NCI-H774 (cell line): ENCODE measurements around the gene CHRDL1.

Source experiments
- DNase-seq: peaks from one replicate; lab custom pipeline; 2025; lab: John Stamatoyannopoulos, UW

Gene CHRDL1

DNA sequence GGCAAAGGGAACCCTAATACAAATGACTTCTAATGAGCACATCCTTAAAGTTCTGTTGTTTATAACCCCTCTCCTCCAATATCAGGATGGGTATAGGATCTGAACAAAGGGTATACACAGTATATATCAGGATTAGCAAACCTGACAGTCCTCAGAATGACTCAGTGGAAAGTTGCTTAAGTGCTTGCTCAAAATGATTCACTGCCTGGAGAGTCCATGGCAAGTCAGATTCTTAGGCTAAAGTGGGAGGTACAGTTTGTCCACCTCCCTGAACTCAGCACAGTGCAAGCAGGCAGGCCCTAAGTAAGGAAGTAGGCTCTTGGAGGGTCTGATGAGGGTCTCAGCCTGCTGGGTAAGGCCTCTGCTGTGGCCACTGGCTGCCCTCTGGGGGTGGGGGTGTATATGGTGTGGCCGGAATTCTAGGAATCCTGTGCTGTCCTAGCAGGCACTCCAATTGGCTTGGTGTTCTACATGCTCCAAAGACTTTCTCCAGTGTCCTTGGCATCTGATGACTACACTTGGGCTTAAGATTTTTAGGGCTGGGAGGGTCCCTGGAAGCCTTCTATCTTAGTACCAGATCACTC lies 54.3 kb downstream of the CHRDL1 start:
- no peak for DNase-seq

DNA sequence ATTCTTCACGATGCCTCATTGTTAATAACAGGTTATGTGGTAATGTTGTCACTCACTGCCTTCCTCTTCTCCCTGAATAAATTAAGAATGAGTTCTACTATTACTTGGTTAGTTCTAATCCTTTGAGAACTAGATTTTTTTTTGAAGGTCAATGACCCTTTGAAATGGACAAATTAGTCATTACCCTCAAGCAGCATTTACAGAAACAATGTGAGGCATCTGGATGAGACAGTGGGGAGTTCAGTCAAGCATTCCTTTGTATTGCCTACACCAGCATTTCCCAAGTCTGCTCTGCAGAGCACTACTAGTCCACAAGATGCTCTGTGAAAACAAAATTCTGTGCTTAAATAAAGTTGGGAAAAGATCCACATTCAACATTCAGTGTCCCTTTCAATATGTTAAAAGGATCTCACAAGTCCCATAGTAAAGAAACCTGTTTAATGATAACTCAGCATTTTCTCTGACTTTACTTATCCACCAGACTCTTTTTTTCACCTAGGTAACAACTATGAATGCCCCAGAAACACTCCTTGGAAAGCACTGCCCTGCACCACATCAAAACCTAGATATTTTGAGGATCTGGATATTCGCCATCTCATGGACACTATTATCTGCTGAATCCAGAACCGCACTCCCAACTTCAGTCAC lies 60.6 kb downstream of the CHRDL1 start:
- DNase-seq, result no peak

DNA sequence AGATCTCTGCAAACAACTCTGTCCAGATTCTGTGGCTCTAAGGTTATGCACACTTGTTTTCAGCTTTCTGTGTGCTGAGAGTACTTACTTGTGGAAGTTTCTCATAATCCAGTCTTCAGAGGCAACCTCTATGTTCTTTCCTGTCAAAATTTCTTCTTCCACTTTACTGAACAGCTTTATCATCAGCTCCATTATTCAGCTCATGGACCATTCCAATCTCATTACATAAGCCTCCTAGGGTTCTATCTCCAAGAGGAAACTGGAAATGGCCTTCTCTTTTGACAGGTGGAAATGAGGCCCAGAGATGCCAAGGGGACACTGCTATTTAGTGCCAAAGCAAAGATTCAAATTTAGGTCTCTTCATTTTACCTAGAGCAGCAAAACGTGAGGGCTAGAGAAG lies 61.3 kb downstream of the CHRDL1 start:
- no peak for DNase-seq

DNA sequence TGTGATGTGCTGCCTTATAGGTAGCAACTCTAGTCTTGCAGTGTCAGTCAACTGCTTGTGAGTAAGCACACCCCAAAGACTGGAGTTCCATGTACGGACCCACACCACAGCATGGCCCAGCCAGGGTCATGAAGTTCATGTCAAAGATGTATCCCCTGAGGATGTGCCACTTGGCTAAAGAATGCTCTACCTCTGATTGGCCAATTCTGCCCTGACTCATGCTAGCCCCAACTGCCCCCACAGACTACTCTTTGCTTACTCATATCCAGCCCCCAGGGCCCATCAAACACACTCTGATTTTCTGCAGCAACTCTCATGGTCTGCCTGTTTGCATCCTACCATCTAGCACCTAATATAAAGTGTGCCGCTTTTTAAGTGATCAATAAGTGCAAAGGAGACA lies 62.5 kb downstream of the CHRDL1 start:
- DNase-seq, result no peak

DNA sequence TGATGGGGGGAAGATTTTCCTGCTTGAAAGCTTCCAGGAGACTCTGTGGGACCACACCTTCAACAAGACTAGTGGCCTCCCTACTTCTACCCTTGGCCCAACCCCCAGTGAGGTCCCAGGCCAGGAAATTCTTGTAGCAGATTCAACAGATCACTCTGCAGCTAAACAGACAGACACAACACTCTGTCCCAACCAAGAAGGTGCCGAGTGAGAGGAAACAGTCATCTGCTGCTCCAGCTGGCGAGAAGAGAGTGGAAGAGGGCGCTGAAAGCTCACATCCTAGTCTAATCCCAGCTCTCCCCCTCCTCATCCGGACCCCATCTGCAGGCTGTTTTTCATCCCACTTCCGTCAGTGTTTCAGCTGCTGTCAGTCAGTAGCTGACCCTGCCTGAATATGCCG lies 63.4 kb downstream of the CHRDL1 start:
- DNase-seq, result no peak

DNA sequence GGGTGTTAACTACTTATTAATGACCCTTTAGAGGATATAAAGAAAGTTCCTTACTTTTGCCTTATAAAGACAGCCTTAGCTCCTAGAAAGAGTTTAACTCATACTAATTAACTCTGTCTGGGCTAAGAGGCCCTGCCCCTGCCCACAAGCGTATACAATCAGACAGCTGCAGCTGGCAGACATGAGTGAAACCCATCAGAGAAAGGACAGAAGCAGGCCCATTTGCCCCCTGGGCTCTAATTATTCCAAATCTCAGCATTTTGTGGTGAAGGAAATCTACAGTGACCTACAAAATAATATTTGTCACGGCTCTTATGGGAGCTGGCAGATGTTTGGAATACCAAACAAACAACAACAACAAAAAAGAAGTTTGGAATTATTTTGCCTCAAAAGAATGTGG lies 71.8 kb downstream of the CHRDL1 start:
- no peak for DNase-seq

DNA sequence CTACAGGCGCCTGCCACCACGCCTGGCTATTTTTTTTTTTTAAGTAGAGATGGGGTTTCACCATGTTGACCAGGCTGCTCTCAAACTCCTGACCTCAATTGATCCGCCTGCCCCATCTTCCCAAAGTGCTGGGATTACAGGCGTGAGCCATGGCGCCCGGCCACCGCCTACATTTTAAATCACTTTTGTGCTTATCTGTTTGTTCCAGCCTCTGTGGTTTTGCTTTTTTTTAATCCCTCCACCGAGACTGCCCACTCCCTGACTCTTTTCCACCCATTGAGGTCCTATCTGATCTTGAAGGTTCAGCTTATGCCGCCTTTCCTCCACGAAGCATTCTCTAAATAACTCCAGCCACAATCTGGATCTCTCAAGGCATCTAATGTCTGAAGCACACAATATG lies 73.5 kb downstream of the CHRDL1 start:
- no peak for DNase-seq

DNA sequence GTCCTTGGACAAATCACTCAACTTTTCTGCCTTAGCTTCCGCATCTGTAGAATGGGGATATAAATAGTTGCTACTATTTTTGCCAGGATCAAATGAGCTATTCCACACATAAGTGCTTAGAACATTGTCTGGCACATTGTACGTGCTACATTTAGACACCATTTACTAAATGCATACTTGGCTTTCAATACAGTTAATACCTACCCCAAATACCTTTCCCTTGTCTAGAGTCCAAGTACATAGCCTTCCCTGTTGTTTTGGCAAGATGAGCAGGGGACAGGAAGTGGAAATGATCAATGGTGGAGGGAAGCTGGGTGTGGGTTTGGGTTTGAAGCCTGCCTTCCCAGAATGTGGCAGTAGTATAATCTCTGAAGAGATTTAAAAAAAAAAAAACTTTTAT lies 82.0 kb downstream of the CHRDL1 start:
- no peak for DNase-seq

DNA sequence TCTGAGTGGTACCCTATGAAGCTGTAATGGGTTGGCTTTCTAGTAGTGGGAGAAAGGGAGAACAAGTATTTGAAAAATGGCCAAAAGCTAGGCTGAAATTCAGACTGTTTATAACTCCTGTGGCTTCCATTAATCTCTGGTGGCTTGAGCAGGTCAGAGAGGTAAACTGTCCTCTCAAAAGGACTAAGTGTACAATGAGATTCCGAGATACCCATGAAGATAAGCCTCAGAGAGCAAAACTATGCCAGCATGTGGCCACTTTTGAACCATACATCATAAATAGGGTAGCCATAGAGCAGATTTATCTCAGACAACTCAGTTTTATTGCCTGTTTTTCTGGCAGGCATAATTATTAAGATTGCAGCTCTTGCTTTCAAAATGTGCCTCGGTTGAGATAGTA lies 89.2 kb downstream of the CHRDL1 start:
- no peak for DNase-seq

DNA sequence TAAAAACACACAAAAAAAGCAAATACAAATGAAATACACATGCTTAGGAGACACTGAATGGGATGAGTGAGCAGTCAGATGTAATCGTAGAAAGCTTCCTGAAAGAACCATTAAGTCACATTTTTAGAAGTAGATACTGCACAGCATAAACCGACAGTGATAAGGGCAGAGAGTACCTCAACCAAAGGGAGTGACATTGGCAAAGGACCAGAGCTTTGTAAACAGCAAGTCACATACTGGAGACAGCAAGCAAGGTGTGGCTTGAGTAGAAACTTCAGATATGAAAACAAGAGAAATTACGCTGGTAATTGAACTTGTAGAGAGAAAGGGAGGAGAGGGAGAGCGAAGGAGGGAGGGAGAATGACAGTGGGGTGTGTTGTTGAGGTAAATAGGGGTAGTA lies 92.0 kb downstream of the CHRDL1 start:
- no peak for DNase-seq

DNA sequence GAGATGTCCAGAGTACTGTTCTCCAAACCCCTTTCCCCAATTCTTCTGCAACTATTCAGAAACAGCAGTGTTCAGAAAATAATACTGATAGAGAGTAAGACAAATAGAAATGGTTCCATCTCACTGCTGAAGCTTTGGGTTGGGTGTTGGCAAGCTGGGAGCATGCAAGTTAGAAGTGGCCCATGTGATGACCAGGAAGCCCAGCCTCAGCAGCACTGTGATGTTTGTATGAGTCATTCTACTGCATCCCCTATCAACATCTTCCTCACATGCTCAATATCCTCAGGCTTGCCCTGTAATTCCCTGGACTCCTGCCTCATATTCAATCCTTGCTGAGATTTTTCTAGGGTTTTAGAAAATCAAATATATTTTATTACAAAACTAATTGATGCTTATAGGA lies 96.5 kb downstream of the CHRDL1 start:
- DNase-seq, result no peak

DNA sequence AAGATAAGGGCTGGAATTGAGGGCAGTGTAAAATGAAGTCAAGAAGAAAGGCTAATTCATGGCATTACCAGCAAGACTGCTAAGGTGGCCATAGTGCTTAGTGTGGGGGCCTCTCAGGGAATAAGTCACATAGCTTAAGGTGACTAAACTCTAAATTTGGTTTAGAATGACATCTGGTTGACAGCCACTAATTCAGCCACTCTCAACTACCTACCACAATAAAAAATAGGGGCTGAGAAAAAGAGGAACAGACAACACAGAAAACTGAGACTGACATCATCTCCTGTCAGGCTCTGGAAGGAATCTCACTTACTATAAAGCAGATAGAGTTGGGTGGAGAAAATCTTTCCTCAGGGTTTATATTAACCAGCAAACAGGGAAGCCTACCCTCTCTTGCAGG lies 96.9 kb downstream of the CHRDL1 start:
- no peak for DNase-seq

DNA sequence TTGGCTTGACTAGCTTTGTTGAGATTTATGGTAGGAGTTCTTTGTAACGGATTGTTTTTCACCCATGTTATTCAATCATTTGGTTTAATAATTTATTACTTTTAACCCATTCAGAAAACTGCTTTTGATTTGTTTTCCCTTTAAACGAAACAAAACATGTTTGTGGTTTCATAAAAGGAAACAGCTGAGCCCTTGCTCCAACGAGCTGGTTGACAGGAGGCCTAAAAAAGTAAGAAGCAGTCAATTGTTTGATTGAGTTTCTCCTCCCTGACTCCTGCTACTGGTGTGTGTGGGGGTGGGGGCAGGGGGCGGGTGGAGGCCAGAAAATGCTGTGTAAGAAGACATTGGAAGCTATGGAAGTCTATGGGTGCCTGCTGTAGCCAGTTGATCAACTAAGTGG lies 102.8 kb downstream of the CHRDL1 start:
- no peak for DNase-seq

DNA sequence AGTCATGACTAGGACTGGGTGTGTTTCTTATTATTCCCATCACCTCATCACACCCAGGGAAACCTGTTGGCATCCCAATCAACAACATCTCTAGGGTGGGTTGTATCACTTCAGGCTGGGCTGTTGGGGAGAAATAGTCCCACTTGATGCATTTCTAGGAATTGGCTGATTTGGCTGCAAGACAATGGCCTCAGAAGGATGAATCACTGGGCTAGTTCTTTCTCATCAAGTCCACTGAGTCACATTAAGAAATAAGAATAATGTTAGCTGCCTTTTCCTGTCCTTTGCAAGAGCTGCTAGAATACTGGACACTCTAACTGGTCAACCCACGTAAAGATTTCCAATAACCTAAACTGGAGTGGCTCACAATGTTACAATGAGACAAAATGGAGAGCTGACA lies 104.2 kb downstream of the CHRDL1 start:
- DNase-seq, result no peak

DNA sequence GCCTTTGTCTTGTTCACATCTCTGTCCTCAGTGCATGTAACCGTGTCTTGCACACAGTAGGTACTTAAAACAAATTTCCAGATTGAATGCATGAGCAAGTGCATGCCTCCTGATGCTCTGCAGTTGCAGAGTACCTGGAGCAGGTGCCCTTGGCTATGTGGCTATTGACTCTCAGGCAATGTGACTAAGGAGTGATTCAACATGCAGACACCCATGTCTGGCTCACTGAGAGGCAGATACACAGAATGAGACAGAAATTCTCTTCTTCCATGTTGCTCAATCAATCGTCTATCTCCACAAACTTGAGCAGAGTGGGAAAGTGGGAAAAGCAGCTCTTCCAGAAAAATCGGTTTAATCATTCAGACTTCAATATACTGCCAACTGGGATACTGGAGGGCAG lies 111.0 kb downstream of the CHRDL1 start:
- DNase-seq, result no peak

DNA sequence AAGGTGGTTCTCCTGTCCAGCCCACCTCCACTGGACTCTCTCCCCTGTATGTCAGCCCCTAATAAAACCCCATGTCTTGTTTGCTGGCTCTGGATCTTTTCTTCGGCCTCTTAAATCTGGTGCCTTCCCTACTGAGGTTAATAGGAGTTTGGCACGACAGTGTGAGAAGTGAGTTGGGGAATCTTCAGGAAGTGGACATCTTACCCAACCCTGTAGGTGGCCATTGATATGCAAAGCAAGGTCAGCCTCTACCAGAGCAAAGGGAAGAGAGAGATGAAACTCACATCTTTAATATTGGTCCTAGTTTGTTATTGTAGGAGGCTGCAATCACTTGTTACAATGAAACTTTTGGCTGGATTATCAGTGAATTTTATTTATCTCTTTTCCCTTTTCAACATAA lies 111.7 kb downstream of the CHRDL1 start:
- no peak for DNase-seq

DNA sequence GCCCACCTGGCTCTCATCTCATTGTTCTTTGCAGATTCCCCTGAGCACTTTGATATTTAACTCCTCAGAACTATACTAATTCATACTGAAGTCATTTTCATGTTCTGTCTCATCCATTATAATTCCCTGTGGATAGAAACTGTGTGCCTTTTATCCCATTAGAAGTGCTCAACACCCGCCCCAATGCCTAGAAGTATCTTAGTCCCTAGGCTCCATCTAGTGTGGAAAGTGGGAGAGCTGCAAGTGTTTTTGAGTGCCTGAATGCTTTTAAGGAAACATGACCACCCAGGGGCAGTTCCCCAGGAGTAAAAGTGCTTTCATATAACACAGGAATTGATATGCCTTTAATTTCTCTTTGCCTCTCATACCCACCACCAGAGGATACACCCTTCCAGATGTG lies 117.0 kb downstream of the CHRDL1 start:
- no peak for DNase-seq

DNA sequence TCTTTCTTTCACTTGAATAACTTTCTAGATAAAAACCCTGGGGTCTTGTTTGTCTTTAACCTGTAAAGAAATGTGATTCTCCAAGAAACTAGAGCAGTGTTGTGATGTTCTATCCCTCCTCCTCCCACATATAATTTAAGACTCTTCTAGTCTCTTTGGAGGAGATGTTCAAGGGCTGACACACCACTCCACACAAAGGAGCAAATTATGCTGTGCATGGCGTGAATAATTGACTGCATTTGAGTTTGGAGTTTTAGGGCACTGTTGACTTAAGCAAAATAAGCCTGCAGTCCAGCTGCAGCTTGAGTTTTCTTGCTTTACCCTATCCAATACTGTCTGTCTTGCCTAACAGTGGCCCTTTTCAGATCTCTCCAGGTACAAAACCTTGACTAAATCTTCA lies 119.7 kb downstream of the CHRDL1 start:
- DNase-seq, result no peak

DNA sequence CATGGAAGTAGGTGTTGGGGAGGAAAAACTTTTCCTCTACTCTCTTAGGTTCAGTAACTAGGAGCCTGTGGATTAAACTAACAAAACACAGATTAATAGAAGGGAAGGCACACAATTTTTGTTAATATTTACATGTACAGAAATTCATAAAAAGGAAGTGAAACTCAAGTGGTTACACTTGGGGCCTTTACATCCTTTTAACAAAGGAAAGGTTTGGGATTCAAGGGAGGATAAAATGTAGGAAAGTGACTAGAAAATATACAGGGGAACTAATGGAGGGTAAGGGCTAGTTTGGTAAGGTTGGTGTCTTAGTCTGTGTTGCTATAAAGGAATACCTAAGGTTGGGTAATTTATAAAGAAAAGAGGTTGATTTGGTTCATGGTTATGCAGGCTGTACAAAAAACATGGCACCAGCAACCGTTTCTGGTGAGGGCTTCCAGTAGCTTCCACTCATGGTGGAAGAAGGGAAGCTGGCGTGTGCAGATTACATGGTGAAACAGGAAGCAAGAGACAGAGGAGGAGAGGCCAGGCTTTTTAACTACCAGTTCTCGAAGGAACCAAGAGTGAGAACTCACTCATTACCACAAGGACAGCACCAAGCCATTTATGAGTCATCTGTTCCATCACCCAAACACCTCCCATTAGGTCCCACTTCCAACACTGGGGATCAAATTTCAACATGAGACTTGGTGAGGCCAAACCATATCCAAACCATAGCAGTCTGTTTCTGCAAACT lies 124.4 kb downstream of the CHRDL1 start:
- no peak for DNase-seq

DNA sequence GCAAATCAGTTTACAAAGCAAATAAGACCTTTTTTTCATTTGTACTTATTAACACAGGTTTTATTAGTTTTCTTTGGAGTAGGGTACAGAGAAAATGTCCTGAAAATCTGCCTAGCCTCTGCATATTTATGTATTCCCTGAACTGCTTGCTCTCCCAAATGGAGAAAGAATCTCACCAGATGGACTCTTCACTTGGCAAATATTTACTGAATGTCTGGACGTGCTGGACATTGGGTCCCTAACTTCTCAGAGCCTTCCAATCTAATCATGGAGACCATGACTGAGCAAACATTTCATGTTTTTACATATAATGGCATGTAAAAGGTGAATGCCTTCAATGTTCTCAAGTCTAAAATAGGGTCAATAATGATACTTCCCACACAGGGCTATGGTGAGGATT lies 126.0 kb downstream of the CHRDL1 start:
- peak; percentile 29 for DNase-seq

DNA sequence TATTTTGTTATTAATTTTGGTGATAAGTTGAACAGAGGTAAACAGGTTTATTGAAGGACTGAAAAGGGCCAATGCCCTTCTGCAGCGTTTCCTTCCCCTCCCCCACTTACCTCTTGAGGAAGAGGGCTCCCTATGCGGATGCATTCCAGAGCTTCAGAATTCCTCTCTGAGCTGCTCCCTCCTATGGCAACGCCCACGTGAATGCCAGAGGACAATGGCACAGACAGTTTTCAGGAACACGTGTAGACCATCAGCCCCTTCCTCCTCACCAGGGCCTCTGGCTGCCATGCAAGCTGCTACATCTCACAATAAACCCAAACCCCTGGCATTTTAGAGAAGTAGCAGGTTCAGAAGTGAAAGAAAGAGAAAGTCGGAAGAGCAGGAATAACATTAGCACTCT lies 127.9 kb downstream of the CHRDL1 start:
- DNase-seq, result no peak

DNA sequence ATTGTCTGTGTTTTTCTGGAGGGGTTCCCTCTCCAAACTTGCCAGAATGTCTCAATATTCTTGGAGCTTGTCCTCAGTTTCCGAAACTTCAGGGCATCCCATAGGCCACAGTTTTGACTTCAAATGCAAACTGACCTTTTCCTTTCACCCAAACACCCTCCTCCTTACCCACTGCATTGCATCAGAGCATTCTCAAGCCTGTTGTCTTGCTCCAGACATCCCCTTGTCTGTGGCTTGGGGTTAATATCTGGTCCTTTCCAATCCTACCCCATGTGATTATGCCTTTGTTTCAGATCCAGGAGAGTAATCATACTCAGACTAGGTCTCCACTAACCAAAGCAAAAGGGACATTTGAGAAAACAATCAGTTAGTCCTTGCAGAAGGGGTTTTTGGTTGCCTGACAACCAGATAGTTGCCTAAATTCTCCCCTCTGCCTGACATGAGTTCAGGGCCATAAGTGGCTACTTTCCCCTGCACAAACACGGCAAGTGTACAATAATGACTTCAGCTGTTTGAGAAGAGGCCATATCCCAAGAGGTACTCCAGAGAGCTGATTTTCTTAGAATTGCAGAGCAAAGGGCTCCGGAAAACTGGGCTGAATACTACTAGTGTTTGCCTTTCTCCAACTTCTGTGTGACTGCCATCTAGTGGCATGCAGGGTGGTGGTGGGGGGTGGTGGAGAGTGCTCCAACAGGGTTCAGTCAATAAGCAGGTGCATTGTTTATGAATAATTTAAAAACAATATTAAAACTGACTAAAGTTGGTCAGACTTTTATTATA lies 130.2 kb downstream of the CHRDL1 start:
- no peak for DNase-seq

DNA sequence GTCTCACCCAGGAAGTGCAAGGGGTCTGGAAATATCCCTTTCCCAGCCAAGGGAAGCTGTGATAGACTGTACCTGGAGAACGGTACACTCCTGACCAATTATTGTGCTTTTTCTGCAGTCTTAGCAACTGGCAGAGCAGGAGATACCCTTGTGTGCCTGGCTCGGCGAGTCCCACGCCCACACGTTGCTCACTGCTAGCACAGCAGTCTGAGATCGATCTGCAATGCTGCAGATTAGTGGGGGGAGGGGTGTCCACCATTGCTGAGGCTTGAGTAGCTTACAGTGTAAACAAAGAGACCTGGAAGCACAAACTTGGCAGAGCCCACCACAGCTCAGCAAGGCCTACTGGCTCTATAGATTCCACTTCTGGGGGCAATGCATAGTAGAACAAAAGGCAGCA lies 138.5 kb downstream of the CHRDL1 start:
- no peak for DNase-seq
